ENCODE measurements around the gene ACTL7A.

DNA sequence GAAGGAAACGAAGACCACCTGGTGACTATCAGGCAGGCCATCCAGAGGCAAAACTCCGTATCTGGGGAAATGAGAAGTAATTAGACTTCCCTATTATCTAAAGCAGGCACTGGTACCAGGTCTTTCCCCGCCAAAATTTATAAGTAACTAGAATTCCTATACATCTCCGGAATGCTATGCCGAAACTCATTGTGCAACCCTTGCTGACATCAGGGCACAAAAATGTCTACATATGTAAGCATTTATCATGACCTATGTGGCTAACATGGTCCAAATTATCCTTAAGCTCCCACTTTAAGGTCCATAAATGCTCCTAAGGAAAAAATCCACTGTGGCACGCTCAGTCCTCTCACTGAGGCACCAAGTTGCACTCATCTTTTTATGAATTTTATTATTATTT, 24.0 kb upstream of the ACTL7A start:
- TF ChIP-seq, protein P1, sequence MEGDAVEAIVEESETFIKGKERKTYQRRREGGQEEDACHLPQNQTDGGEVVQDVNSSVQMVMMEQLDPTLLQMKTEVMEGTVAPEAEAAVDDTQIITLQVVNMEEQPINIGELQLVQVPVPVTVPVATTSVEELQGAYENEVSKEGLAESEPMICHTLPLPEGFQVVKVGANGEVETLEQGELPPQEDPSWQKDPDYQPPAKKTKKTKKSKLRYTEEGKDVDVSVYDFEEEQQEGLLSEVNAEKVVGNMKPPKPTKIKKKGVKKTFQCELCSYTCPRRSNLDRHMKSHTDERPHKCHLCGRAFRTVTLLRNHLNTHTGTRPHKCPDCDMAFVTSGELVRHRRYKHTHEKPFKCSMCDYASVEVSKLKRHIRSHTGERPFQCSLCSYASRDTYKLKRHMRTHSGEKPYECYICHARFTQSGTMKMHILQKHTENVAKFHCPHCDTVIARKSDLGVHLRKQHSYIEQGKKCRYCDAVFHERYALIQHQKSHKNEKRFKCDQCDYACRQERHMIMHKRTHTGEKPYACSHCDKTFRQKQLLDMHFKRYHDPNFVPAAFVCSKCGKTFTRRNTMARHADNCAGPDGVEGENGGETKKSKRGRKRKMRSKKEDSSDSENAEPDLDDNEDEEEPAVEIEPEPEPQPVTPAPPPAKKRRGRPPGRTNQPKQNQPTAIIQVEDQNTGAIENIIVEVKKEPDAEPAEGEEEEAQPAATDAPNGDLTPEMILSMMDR (IDR thresholded peaks at IDR 0.05) = no peak
- TF ChIP-seq POLR2A (IDR thresholded peaks at IDR 0.05) = no peak

Measured in lower leg skin (tissue), 3 donors.